ENCODE measurements around the gene SPIRE1. TPM values are rescaled to one million over a fixed set of nuclear protein-coding genes. Genes with fewer than 3 reads are reported as not detected.

Gene SPIRE1
- total and polyA plus RNA-seq, 4 donors = 0.29 to 5.7 (median 3.2) TPM

DNA sequence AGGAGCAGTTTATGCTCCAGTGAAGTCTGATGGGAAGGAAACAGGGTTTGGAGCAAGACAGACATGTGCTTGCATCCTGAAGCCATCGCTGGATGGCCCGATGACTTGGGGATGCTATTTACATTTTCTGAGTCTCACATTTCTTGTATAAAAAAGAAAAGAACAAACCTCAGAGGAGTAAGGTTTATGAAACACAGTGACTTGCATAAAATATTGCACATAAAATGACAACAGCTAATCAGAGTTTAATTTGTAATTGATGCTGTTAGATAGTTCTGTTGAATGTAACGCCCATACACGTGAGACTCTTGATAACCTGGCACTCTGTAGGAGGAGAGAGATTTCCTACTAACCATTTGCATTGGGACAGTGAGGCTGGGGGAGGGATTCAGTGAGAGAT lies 233.7 kb downstream of the SPIRE1 start:
- peaks cover 0 to 1% (median 0%) of the 10 kb centered on the region in 4 donors for H3K36me3 ChIP-seq (ENCODE audit: control insufficient read depth in 4 of 4, insufficient read depth in 3 of 4, low read depth in 1 of 4, low read length in 3 of 4)
- TF ChIP-seq, protein P1, sequence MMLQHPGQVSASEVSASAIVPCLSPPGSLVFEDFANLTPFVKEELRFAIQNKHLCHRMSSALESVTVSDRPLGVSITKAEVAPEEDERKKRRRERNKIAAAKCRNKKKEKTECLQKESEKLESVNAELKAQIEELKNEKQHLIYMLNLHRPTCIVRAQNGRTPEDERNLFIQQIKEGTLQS (IDR thresholded peaks at IDR 0.05) = no peak
- TF ChIP-seq HNF4A (conservative IDR thresholded peaks at IDR 0.05) = no peak
- no peak for TF ChIP-seq HNF4G (IDR thresholded peaks at IDR 0.05)
- no peak for TF ChIP-seq NR2F2 (IDR thresholded peaks at IDR 0.05)
- no peak for TF ChIP-seq TAF1 (conservative IDR thresholded peaks at IDR 0.05)
- TF ChIP-seq FOXA1 (IDR thresholded peaks at IDR 0.05) = no peak
- TF ChIP-seq FOXA2 (IDR thresholded peaks at IDR 0.05) = no peak
- no peak for TF ChIP-seq EGR1 (IDR thresholded peaks at IDR 0.05; ENCODE audit: low read depth in 2 of 2)
- TF ChIP-seq, protein P2, sequence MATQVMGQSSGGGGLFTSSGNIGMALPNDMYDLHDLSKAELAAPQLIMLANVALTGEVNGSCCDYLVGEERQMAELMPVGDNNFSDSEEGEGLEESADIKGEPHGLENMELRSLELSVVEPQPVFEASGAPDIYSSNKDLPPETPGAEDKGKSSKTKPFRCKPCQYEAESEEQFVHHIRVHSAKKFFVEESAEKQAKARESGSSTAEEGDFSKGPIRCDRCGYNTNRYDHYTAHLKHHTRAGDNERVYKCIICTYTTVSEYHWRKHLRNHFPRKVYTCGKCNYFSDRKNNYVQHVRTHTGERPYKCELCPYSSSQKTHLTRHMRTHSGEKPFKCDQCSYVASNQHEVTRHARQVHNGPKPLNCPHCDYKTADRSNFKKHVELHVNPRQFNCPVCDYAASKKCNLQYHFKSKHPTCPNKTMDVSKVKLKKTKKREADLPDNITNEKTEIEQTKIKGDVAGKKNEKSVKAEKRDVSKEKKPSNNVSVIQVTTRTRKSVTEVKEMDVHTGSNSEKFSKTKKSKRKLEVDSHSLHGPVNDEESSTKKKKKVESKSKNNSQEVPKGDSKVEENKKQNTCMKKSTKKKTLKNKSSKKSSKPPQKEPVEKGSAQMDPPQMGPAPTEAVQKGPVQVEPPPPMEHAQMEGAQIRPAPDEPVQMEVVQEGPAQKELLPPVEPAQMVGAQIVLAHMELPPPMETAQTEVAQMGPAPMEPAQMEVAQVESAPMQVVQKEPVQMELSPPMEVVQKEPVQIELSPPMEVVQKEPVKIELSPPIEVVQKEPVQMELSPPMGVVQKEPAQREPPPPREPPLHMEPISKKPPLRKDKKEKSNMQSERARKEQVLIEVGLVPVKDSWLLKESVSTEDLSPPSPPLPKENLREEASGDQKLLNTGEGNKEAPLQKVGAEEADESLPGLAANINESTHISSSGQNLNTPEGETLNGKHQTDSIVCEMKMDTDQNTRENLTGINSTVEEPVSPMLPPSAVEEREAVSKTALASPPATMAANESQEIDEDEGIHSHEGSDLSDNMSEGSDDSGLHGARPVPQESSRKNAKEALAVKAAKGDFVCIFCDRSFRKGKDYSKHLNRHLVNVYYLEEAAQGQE (IDR thresholded peaks at IDR 0.05) = no peak
- TF ChIP-seq, protein P3, sequence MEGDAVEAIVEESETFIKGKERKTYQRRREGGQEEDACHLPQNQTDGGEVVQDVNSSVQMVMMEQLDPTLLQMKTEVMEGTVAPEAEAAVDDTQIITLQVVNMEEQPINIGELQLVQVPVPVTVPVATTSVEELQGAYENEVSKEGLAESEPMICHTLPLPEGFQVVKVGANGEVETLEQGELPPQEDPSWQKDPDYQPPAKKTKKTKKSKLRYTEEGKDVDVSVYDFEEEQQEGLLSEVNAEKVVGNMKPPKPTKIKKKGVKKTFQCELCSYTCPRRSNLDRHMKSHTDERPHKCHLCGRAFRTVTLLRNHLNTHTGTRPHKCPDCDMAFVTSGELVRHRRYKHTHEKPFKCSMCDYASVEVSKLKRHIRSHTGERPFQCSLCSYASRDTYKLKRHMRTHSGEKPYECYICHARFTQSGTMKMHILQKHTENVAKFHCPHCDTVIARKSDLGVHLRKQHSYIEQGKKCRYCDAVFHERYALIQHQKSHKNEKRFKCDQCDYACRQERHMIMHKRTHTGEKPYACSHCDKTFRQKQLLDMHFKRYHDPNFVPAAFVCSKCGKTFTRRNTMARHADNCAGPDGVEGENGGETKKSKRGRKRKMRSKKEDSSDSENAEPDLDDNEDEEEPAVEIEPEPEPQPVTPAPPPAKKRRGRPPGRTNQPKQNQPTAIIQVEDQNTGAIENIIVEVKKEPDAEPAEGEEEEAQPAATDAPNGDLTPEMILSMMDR (IDR thresholded peaks at IDR 0.05; ENCODE audit: low read depth, low read length, missing input control) = no peak
- no peak for TF ChIP-seq YY1 (IDR thresholded peaks at IDR 0.05)
- no peak for TF ChIP-seq RXRA (IDR thresholded peaks at IDR 0.05)
- TF ChIP-seq SP1 (IDR thresholded peaks at IDR 0.05) = no peak
- TF ChIP-seq, protein P4, sequence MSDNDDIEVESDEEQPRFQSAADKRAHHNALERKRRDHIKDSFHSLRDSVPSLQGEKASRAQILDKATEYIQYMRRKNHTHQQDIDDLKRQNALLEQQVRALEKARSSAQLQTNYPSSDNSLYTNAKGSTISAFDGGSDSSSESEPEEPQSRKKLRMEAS (IDR thresholded peaks at IDR 0.05) = no peak
- TF ChIP-seq GABPA (IDR thresholded peaks at IDR 0.05 in 1 of 2, conservative IDR thresholded peaks at IDR 0.05 in 1 of 2) = no peak
- no peak for TF ChIP-seq RAD21 (IDR thresholded peaks at IDR 0.05)
- TF ChIP-seq, protein P5, sequence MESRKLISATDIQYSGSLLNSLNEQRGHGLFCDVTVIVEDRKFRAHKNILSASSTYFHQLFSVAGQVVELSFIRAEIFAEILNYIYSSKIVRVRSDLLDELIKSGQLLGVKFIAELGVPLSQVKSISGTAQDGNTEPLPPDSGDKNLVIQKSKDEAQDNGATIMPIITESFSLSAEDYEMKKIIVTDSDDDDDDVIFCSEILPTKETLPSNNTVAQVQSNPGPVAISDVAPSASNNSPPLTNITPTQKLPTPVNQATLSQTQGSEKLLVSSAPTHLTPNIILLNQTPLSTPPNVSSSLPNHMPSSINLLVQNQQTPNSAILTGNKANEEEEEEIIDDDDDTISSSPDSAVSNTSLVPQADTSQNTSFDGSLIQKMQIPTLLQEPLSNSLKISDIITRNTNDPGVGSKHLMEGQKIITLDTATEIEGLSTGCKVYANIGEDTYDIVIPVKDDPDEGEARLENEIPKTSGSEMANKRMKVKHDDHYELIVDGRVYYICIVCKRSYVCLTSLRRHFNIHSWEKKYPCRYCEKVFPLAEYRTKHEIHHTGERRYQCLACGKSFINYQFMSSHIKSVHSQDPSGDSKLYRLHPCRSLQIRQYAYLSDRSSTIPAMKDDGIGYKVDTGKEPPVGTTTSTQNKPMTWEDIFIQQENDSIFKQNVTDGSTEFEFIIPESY (IDR thresholded peaks at IDR 0.05) = no peak
- TF ChIP-seq JUND (IDR thresholded peaks at IDR 0.05) = no peak
- DNase-seq (ENCODE audit: low spot score) = no peak
- no peaks in the 10 kb centered on the region for H3K27me3 ChIP-seq (ENCODE audit: control insufficient read depth in 4 of 4, insufficient read depth in 4 of 4, low read length in 3 of 4)
- no peak overlapping the region for H3K4me3 ChIP-seq (ENCODE audit: low read depth in 1 of 3, low read length in 3 of 3)
- H3K27ac ChIP-seq (ENCODE audit: low read depth in 1 of 2, low read length in 2 of 2) = no peak overlapping the region
- no peak overlapping the region for H3K9ac ChIP-seq (ENCODE audit: low read depth in 1 of 2, low read length in 2 of 2)
- H3K4me1 ChIP-seq (ENCODE audit: control insufficient read depth in 4 of 4, insufficient read depth in 4 of 4, low read length in 3 of 4) = peaks cover 0 to 6% (median 4%) of the 10 kb centered on the region in 4 donors
- H3K9me3 ChIP-seq (ENCODE audit: control insufficient read depth in 4 of 4, low read length in 3 of 4) = no peaks in the 10 kb centered on the region
- WGBS = 88% methylated on average over 4 of the region's 4 CpGs
